IPS-15b (cell line): ENCODE results near the gene NBAS.
"Not testable (repeated sequence)": the region's sequence is repeated elsewhere in the genome, so short reads cannot be mapped to it uniquely, and the experiment has no call there.

Source experiments
- H3K27me3 ChIP-seq: one replicate; pipeline ENCODE4 v1.6.1; 2013; ENCODE audit warnings: low read length; ENCODE audit not compliant: control insufficient read depth, insufficient read depth
- H3K36me3 ChIP-seq: one replicate; pipeline ENCODE4 v1.6.1; 2013; ENCODE audit warnings: low read length; ENCODE audit not compliant: control insufficient read depth, insufficient read depth
- H3K4me1 ChIP-seq: one replicate; pipeline ENCODE4 v1.6.1; 2013; ENCODE audit warnings: mild to moderate bottlenecking, low read length; ENCODE audit not compliant: control insufficient read depth, insufficient read depth
- H3K4me3 ChIP-seq: one replicate; pipeline ENCODE4 v1.5.1; 2013; ENCODE audit warnings: low read depth, low read length
- H3K9ac ChIP-seq: one replicate; pipeline ENCODE4 v1.6.1; 2013; ENCODE audit warnings: low read depth, mild to moderate bottlenecking, low read length
- H3K9me3 ChIP-seq: one replicate; pipeline ENCODE4 v1.6.1; 2013; ENCODE audit warnings: mild to moderate bottlenecking, low read length; ENCODE audit not compliant: control insufficient read depth, insufficient read depth

The NBAS gene

DNA sequence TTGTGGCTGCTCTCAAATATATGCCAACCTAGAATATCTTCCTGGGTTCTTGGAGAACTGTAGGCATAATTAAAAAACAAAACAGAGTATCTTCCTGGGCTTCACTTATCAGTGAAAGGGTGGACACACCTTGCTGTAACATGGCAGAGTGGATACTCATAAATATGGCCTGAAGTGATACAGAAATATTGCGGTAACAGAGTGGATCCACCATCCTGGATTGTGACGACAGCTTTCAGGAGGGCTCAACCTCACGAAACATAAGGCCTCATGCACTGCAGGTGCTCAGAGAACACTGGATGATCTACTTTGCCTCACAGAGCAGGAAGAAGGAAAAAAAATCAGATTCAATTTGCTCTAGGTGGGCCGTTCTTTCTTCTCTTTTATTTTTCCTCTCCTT, 336.0 kb downstream of the NBAS start:
- H3K27me3 ChIP-seq = no peaks in the 10 kb centered on the region
- no peak overlapping the region for H3K9ac ChIP-seq
- H3K9me3 ChIP-seq = no peaks in the 10 kb centered on the region
- no peak overlapping the region for H3K4me3 ChIP-seq
- no peaks in the 10 kb centered on the region for H3K36me3 ChIP-seq
- H3K4me1 ChIP-seq = no peaks in the 10 kb centered on the region

DNA sequence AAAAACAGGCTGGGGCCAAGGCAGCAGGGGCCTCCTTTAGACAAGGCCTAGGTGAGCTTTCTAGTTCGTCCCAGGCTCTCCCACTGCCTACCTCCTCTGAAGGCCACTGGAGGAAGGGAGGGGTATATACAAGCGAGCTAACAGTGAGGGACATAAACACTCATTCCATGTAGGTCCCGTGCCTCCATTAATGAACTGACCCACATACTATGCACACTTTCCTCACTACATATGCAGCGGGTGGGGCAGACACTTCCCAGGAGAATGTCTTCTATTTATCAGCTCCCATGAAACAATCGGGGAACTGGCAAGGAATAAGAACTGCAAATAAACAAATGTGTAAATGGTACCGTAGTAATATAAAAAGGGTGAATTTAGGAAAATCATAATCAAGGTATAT, 336.5 kb downstream of the NBAS start:
- Histone ChIP-seq H3K36me3 (no peaks in the 10 kb centered on the region), H3K9ac (no peak overlapping the region), H3K9me3 (no peaks in the 10 kb centered on the region), H3K4me1 (no peaks in the 10 kb centered on the region), H3K27me3 (no peaks in the 10 kb centered on the region), H3K4me3 (no peak overlapping the region)

DNA sequence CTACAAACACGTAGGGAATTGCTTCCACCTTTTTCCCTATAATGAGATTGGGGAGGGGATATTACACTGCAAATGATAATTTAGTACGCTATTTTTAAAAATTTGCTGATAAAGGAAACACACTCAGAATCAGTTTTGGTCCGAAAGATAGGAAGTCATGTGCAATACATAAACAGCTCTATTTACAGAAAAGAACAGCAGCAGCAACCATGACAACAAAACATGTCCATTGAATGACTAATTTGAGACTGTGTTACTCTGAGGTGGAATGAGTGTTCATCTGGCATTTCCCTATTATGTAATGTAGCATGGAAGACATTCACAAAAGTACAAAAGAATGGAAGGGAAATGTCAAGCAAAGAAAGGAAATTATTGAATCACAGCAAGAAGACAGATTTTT, 337.2 kb downstream of the NBAS start:
- Histone ChIP-seq H3K4me3 (no peak overlapping the region), H3K27me3 (no peaks in the 10 kb centered on the region), H3K9ac (no peak overlapping the region), H3K36me3 (no peaks in the 10 kb centered on the region), H3K4me1 (no peaks in the 10 kb centered on the region), H3K9me3 (no peaks in the 10 kb centered on the region)

DNA sequence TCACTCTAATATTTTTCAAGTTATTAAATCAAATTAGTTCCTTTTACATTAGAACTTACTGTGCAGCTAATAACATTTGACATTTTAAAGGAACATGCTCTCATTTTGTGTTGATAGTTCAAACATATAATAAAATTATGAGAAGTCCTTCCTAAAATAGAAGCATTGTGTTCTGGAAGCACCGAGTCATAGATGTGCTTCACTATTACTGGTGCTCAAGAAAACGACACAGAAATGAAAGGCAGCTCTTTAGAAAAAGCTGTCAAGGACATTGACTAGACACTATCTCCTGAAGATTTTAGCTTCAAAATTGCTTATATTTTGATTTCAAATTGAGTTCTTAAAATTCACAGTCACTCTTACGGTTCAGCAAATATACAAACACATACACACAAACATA, 338.3 kb downstream of the NBAS start:
- no peak overlapping the region for H3K4me3 ChIP-seq
- no peaks in the 10 kb centered on the region for H3K9me3 ChIP-seq
- H3K36me3 ChIP-seq = no peaks in the 10 kb centered on the region
- no peak overlapping the region for H3K9ac ChIP-seq
- no peaks in the 10 kb centered on the region for H3K4me1 ChIP-seq
- H3K27me3 ChIP-seq = no peaks in the 10 kb centered on the region

DNA sequence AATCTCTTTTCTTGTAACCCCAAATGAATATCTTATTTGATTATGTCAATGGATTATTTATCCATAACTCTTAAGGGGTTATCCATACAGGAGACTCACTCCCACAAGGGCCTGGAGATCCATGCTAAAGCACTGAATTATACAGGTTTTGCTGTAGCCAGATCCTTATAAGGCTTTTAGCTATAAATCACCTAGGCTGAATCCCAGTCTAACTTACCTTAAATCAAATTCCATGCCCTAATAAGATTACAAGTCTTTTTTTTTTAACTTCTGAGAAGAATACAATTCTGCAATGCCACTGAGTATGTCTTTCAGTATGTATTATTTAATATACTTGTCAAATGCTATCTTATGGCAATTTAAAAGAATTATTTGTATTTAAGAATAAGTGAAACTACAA, 340.5 kb downstream of the NBAS start:
- Histone ChIP-seq H3K27me3 (no peaks in the 10 kb centered on the region), H3K36me3 (no peaks in the 10 kb centered on the region), H3K4me1 (no peaks in the 10 kb centered on the region), H3K9ac (no peak overlapping the region), H3K4me3 (no peak overlapping the region), H3K9me3 (no peaks in the 10 kb centered on the region)

DNA sequence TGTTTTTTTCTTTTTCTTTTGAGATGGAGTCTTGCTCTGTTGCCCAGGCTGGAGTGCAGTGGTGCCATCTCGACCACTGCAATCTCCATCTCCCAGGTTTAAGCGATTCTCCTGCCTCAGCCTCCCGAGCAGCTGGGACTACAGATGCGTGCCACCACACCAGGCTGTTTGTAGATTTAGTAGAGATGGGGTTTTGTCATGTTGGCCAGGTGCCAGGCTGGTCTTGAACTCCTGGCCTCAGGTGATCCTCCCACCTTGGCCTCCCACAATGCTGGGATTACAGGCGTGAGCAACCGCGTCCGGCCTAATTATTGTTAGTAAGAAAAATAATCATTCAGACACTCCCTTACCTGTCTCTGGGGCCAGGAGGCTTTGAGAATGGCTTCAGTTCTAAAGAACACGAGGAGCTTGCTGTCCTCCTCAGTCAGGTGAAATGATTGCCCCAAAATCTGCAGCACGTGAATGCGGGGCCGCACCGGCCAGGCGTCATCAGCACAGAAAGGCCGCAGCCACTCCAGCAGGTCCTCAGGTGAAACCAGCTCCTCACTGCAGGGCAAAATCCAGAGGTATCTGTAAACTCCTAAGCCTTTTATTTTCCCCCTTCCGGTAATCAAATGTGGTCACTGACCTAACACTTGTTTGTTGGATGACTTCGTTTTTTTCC, 342.6 kb downstream of the NBAS start:
- Histone ChIP-seq H3K9me3 (no peaks in the 10 kb centered on the region), H3K4me1 (no peaks in the 10 kb centered on the region), H3K4me3 (no peak overlapping the region), H3K36me3 (no peaks in the 10 kb centered on the region), H3K9ac (no peak overlapping the region), H3K27me3 (no peaks in the 10 kb centered on the region)

DNA sequence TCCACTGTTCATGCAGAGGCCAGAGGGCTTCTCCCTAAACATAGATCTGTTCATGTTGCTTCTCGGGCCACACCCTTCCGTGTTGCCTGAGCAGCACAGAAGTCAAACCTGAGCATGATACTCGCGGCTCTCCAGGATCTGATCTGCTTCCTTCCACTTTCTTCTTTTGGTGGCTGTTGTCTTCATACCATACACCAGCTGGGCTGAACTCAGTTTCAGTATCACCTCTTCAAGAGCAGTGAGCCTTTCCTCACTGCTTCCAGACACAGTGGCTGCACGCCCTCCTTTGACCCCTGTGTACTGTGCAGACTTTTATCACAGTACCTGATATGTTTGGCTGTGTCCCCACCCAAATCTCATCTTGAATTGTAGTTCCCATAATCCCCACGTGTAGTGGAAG, 348.9 kb downstream of the NBAS start:
- Histone ChIP-seq H3K36me3 (no peaks in the 10 kb centered on the region), H3K4me1 (no peaks in the 10 kb centered on the region), H3K9ac (no peak overlapping the region), H3K9me3 (no peaks in the 10 kb centered on the region), H3K4me3 (no peak overlapping the region), H3K27me3 (no peaks in the 10 kb centered on the region)

DNA sequence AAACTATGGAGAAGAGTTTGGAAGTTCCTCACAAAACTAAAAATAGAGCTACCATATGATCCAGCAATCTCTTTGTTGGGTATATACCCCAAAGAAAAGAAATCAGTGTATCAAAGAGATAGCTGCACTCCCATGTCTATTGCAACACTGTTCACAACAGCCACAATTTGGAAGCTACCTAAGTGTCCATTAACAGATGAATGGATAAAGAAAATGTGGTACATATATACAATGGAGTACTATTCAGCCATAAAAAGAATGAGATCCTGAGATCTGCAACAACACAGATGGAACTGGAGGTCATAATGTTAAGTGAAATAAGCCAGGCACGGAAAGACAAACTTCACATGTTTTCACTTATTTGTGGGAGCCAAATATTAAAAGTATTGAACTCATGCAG, 350.6 kb downstream of the NBAS start:
- not testable (repeated sequence) for H3K9me3 ChIP-seq, H3K36me3 ChIP-seq, H3K27me3 ChIP-seq, H3K9ac ChIP-seq, H3K4me3 ChIP-seq, H3K4me1 ChIP-seq

DNA sequence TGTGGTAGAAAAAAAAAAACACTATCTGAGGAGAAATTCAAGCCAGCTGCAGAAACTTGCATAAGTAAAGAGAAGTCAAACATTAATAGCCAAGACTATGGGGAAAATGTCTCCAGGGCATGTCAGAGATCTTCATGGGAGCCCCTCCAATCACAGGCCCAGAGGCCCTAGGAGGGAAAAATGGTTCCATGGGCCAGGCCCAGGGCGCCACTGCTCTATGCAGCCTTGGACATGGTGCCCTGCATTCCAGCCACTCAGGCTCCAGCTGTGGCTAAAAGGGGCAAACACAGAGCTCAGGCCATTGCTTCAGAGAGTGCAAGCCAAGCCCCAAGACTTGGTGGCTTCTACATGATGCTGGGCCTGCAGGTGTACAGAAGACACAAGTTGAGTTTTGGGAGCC, 354.7 kb downstream of the NBAS start:
- H3K9me3 ChIP-seq = no peaks in the 10 kb centered on the region
- H3K36me3 ChIP-seq = no peaks in the 10 kb centered on the region
- no peaks in the 10 kb centered on the region for H3K27me3 ChIP-seq
- H3K4me1 ChIP-seq = no peaks in the 10 kb centered on the region
- H3K9ac ChIP-seq = no peak overlapping the region
- no peak overlapping the region for H3K4me3 ChIP-seq

DNA sequence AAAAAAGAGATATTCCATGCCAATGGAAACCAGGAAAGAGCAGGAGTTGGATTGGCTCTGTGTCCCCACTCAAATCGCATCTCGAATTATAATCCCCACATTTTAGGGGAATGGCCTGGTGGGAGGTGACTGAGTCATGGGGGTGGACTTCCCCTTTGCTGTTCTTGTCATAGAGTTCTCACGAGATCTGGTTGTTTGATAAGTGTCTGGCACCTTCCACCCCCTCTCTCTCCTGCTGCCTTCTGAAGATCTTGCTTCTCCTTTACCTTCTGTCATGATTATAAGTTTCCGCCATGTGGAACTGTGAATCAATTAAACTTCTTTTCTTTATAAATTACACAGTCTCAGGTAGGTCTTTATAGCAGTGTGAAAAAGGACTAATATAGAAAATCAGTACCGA, 355.6 kb downstream of the NBAS start:
- Histone ChIP-seq H3K36me3 (no peaks in the 10 kb centered on the region), H3K4me3 (no peak overlapping the region), H3K9me3 (no peaks in the 10 kb centered on the region), H3K9ac (no peak overlapping the region), H3K4me1 (no peaks in the 10 kb centered on the region), H3K27me3 (no peaks in the 10 kb centered on the region)

DNA sequence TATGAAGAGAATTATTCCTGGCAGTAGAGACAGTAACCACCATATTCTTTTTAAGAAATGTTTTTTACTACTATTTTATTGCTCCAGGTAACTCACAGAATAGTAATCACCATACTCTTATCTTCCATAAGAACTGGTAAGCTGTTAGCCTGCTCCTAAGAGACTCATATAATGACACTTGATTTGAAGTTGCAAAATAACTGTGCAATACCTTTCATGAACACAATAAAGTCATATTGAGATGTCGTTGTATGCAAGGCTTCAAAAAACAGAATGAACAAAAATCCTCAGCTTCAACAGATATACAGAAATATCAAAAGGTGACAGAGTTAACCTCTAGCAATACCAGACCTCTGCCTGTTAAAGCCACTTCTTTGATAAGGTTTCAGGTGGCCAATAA, 360.1 kb downstream of the NBAS start:
- no peak overlapping the region for H3K4me3 ChIP-seq
- no peaks in the 10 kb centered on the region for H3K27me3 ChIP-seq
- H3K9me3 ChIP-seq = no peaks in the 10 kb centered on the region
- H3K9ac ChIP-seq = no peak overlapping the region
- no peaks in the 10 kb centered on the region for H3K36me3 ChIP-seq
- H3K4me1 ChIP-seq = no peaks in the 10 kb centered on the region

DNA sequence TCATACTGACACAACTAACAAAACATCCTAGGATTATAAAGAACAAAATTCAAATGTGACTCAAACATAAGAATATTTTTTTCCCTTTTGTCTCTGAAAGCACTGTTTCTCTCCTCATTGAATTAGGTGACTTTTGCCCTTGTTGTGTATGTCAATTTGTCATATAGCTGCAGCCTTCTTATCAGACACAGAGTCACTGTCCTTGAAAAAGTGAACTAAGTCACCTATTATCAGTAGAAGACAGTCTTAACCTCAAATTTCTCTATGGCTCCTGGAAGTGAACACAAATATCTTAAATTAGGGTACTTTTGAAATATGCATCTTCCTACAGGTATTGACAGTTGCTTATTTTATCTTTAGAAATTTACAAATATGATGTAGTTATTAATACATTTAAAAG, 360.6 kb downstream of the NBAS start:
- no peak overlapping the region for H3K9ac ChIP-seq
- H3K36me3 ChIP-seq = no peaks in the 10 kb centered on the region
- H3K4me3 ChIP-seq = no peak overlapping the region
- H3K9me3 ChIP-seq = no peaks in the 10 kb centered on the region
- no peaks in the 10 kb centered on the region for H3K27me3 ChIP-seq
- H3K4me1 ChIP-seq = no peaks in the 10 kb centered on the region
